ENCODE measurements around the gene UBE2G2. TPM values are rescaled to one million over a fixed set of nuclear protein-coding genes. Genes with fewer than 3 reads are reported as not detected.

UBE2G2 gene
- total RNA-seq, 1 donor from 2014 or later: 78.8 TPM

DNA sequence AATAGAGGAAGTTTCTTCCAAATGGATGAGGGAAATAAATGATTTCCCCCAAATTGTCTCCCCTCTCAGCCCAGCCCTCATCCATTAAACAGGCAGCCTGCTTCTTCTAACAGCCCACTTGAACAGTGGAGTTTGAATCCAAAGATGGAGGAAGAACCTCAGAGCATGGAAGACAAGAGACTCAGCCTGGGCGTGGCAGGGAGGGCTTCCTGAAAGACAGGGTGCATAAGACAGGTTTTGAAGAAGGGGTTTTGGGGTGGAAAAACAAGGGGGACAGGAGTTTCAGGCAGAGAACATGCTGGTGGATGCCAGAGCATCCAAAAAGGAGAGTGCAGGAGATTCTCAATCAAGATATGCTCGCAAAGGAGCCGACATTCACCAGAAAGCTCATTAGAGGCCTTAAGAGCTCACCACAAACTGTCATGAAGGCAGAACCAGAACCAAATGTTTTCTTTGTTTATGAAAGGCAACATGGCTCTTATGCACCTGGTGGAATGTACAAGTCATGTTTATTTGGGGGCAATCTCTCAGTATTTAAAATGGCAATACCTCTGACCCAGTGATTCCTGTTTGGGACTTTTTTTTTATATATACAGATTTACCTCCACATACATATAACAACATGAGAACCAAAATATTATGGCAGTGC lies 63.8 kb downstream of the UBE2G2 start:
- no peak for ATAC-seq
- Histone ChIP-seq H3K36me3 (no peaks in the 10 kb centered on the region), H3K27me3 (no peaks in the 10 kb centered on the region), H3K4me3 (no peak overlapping the region), H3K27ac (no peak overlapping the region), H3K9me3 (no peaks in the 10 kb centered on the region), H3K4me1 (no peaks in the 10 kb centered on the region)
- no peak for DNase-seq
- intact Hi-C loops (cut with DNase I): no loop called here
- TF ChIP-seq, protein P1, sequence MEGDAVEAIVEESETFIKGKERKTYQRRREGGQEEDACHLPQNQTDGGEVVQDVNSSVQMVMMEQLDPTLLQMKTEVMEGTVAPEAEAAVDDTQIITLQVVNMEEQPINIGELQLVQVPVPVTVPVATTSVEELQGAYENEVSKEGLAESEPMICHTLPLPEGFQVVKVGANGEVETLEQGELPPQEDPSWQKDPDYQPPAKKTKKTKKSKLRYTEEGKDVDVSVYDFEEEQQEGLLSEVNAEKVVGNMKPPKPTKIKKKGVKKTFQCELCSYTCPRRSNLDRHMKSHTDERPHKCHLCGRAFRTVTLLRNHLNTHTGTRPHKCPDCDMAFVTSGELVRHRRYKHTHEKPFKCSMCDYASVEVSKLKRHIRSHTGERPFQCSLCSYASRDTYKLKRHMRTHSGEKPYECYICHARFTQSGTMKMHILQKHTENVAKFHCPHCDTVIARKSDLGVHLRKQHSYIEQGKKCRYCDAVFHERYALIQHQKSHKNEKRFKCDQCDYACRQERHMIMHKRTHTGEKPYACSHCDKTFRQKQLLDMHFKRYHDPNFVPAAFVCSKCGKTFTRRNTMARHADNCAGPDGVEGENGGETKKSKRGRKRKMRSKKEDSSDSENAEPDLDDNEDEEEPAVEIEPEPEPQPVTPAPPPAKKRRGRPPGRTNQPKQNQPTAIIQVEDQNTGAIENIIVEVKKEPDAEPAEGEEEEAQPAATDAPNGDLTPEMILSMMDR (IDR thresholded peaks at IDR 0.05): no peak

DNA sequence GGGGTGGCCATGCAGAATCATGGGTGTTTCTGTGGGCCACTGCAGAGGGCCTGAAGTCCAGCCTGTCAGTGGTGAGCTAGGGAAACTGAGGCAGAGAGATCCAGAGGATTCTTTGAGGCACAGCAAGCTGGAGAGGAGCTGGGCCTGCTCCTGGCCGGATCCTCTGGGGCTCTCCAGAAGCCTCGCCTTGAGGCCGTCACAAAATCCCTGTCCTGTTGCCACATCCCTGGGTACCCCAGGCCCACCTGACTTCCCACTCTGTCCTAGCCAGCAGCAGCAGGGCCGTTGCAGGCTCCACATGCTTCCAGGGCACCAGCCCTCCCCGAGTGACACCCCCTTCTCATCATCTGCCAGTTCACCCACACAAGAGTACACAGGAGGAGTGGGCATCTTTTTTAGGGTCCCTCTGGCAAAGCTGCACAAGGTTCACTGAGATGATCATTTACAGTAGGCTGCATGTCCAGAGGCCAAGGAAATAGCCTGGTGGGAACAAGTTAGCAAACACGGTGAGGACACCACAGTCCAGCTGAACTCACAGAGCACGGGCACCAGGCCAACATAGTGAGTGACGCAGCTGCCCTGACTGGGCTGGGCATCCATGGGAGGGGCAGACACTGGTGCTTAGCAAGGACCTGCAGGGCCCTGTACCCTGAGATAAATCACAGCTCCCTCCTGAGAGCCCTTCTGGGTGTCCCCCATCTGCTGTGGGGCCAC lies 65.2 kb downstream of the UBE2G2 start:
- DNase-seq (peak; percentile 67), ATAC-seq (peak; percentile 44)
- intact Hi-C loops (cut with DNase I): no loop called here
- H3K27ac ChIP-seq: no peak overlapping the region
- no peak overlapping the region for H3K4me3 ChIP-seq
- H3K36me3 ChIP-seq: no peaks in the 10 kb centered on the region
- H3K4me1 ChIP-seq: no peaks in the 10 kb centered on the region
- TF ChIP-seq, protein P1 (IDR thresholded peaks at IDR 0.05): no peak
- no peaks in the 10 kb centered on the region for H3K9me3 ChIP-seq
- no peaks in the 10 kb centered on the region for H3K27me3 ChIP-seq

DNA sequence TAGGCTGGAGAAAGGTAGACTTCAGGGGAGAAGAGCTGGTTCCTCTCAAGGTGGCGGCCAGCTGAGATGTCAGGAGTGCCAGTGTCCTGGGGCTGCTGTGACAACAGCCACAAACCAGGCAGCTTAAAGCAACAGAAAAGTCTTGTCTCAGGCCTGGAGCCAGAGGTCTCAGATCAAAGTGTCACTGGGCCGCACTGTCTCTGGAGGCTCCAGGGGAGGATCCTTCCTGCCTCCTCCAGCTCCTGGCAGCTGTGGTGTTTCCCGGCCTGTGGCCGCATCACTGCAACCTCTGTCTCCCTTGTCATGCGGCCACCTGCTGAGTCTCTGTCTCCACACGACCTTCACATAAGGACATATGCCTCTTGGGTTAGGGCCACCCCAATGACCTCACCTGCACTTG lies 65.8 kb downstream of the UBE2G2 start:
- Histone ChIP-seq H3K36me3 (no peaks in the 10 kb centered on the region), H3K27ac (no peak overlapping the region), H3K27me3 (no peaks in the 10 kb centered on the region), H3K4me1 (no peaks in the 10 kb centered on the region), H3K4me3 (no peak overlapping the region), H3K9me3 (no peaks in the 10 kb centered on the region)
- no peak for ATAC-seq
- TF ChIP-seq, protein P1 (IDR thresholded peaks at IDR 0.05): no peak
- DNase-seq: no peak
- intact Hi-C loops (cut with DNase I): no loop called here

DNA sequence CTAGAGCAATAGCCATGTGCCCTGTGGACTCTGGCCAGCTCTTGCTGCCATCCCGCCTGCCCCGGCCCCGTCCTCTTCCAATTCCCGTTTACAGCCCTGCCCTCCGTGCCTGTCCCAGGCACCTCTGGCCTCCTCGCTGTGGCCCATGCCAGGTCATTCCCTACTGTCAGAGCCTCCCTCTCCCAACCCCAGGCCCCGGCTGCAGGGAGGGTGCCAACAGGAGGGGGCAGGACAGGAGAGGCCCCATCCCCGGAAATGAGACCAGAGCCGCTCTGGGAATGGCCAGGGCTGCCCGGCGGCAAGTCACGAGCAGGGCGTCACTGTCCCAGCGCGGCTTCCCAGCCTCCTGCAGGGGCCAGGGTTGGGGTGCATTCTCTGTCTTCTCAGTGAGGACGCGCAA lies 66.8 kb downstream of the UBE2G2 start:
- intact Hi-C loops (cut with DNase I): no loop called here
- DNase-seq: no peak
- H3K36me3 ChIP-seq: no peaks in the 10 kb centered on the region

DNA sequence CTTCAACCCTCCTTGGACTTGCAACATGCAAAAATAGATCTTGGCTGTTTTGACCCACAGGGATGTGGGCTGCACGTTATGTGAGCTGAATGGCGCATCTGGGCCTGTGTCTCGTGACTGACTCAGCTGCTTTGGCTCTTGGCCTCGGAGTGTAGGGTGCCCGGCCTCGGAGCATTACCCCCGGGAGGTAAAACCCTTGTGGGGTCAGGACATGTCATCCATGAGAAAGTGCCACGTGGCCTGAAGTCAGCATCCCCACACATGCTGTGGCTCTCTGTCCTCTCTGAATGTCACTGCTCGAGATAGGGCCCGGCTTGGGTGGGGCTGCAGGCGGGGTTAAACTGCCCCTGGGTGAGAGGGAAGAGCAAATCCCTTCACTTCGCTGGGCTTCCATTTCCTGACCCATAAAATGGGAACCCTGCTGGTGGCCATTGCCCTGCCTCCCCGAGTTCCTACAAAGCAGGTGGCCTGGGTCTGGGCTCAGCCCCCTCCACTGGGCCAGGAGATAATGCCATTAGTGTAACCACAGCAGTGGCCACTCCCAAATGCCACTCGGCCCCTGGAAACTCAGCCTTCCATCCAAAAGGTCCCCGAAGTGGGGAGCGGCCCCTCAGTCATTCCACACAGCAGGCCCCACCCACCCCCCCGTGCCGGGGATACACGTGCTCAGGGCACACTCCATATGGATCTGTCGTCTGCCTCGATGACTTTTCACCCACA lies 67.4 kb downstream of the UBE2G2 start:
- Histone ChIP-seq H3K4me3 (no peak overlapping the region), H3K27ac (no peak overlapping the region), H3K4me1 (no peaks in the 10 kb centered on the region), H3K36me3 (no peaks in the 10 kb centered on the region), H3K27me3 (no peaks in the 10 kb centered on the region), H3K9me3 (no peaks in the 10 kb centered on the region)
- intact Hi-C loops (cut with DNase I): no loop called here
- TF ChIP-seq, protein P1 (IDR thresholded peaks at IDR 0.05): no peak
- DNase-seq (no peak), ATAC-seq (no peak)

More for the DNA sequence above, 66.8 kb downstream of the UBE2G2 start:
- no peaks in the 10 kb centered on the region for H3K4me1 ChIP-seq
- no peaks in the 10 kb centered on the region for H3K27me3 ChIP-seq
- no peak overlapping the region for H3K4me3 ChIP-seq
- no peaks in the 10 kb centered on the region for H3K9me3 ChIP-seq
- no peak for ATAC-seq
- TF ChIP-seq, protein P1 (IDR thresholded peaks at IDR 0.05): no peak
- no peak overlapping the region for H3K27ac ChIP-seq

Data from upper lobe of right lung (tissue), 1 donor.